Ishikawa (cell line): ENCODE data around the gene HHIPL1.

ENCODE experiments used
- CEBPB ChIP-seq: IDR thresholded peaks from 2 replicates; pipeline ENCODE4 v1.6.1; 2012
- CREB1 ChIP-seq: IDR thresholded peaks from 2 replicates; pipeline ENCODE4 v1.6.1; 2012; ENCODE audit warnings: low read depth
- EGR1 ChIP-seq: IDR thresholded peaks from 2 replicates; pipeline ENCODE4 v1.6.1; 2012
- EP300 ChIP-seq: IDR thresholded peaks from 2 replicates; pipeline ENCODE4 v1.6.1; 2012; ENCODE audit warnings: borderline replicate concordance
- FOXM1 ChIP-seq: IDR thresholded peaks from 2 replicates; pipeline ENCODE4 v1.6.1; 2012; ENCODE audit warnings: low read depth, borderline replicate concordance
- MAX ChIP-seq: IDR thresholded peaks from 2 replicates; pipeline ENCODE4 v1.6.1; 2012
- NFIC ChIP-seq: IDR thresholded peaks from 2 replicates; pipeline ENCODE4 v1.6.1; 2012
- RAD21 ChIP-seq: IDR thresholded peaks from 2 replicates; pipeline ENCODE4 v1.6.1; 2012; ENCODE audit warnings: low read depth
- REST ChIP-seq: IDR thresholded peaks from 2 replicates; pipeline ENCODE4 v1.6.1; 2012; ENCODE audit warnings: low read depth, mild to moderate bottlenecking
- TAF1 ChIP-seq: IDR thresholded peaks from 2 replicates; pipeline ENCODE4 v1.6.1; 2012; ENCODE audit warnings: low read depth, mild to moderate bottlenecking
- TCF12 ChIP-seq: IDR thresholded peaks from 2 replicates; pipeline ENCODE4 v1.6.1; 2012; ENCODE audit warnings: low read depth
- TEAD4 ChIP-seq: IDR thresholded peaks from 2 replicates; pipeline ENCODE4 v1.6.1; 2012
- USF1 ChIP-seq: IDR thresholded peaks from 2 replicates; pipeline ENCODE4 v1.6.1; 2012
- YY1 ChIP-seq: IDR thresholded peaks from 2 replicates; pipeline ENCODE4 v1.6.1; 2012; ENCODE audit warnings: low read depth
- ZBTB7A ChIP-seq: IDR thresholded peaks from 2 replicates; pipeline ENCODE4 v1.6.1; 2012; ENCODE audit warnings: low read depth

Gene HHIPL1

GRCh38 chr14:99718811-99719192 lies 73.9 kb downstream of the HHIPL1 start:
- no peak for TF ChIP-seq NFIC

- no peak for TF ChIP-seq NFIC
- TF ChIP-seq TCF12, result no peak
- no peak for TF ChIP-seq CEBPB
- TF ChIP-seq EP300, result no peak
- no peak for TF ChIP-seq FOXM1
- no peak for TF ChIP-seq TEAD4
- no peak for TF ChIP-seq ZBTB7A
- no peak for TF ChIP-seq CREB1
- no peak for TF ChIP-seq USF1
- no peak for TF ChIP-seq EGR1
Observed at GRCh38 chr14:99720941-99721791, 76.2 kb downstream of the HHIPL1 start.

- no peak for TF ChIP-seq YY1
- TF ChIP-seq MAX, result no peak
- no peak for TF ChIP-seq EP300
- TF ChIP-seq REST, result no peak
- TF ChIP-seq RAD21, result no peak
- no peak for TF ChIP-seq ZBTB7A
- no peak for TF ChIP-seq NFIC
- no peak for TF ChIP-seq FOXM1
- no peak for TF ChIP-seq TAF1
- TF ChIP-seq CREB1, result no peak
- no peak for TF ChIP-seq TEAD4
- no peak for TF ChIP-seq USF1
- no peak for TF ChIP-seq TCF12
- no peak for TF ChIP-seq EGR1
- no peak for TF ChIP-seq CEBPB
Observed at GRCh38 chr14:99721792-99722516, 77.0 kb downstream of the HHIPL1 start.

- TF ChIP-seq ZBTB7A (no peak), FOXM1 (no peak), CREB1 (no peak), YY1 (no peak), TCF12 (no peak), TEAD4 (no peak), TAF1 (no peak), NFIC (no peak), EP300 (no peak), EGR1 (no peak), MAX (no peak), USF1 (no peak), REST (no peak)
Observed at GRCh38 chr14:99722741-99723140, 77.8 kb downstream of the HHIPL1 start.

GRCh38 chr14:99724196-99724891 lies 79.4 kb downstream of the HHIPL1 start:
- TF ChIP-seq EGR1 (no peak), ZBTB7A (no peak), REST (no peak), MAX (no peak), RAD21 (no peak), FOXM1 (no peak), TCF12 (no peak), TAF1 (no peak), USF1 (no peak), YY1 (no peak)
